ENCODE data around the gene FBXO3.

DNA sequence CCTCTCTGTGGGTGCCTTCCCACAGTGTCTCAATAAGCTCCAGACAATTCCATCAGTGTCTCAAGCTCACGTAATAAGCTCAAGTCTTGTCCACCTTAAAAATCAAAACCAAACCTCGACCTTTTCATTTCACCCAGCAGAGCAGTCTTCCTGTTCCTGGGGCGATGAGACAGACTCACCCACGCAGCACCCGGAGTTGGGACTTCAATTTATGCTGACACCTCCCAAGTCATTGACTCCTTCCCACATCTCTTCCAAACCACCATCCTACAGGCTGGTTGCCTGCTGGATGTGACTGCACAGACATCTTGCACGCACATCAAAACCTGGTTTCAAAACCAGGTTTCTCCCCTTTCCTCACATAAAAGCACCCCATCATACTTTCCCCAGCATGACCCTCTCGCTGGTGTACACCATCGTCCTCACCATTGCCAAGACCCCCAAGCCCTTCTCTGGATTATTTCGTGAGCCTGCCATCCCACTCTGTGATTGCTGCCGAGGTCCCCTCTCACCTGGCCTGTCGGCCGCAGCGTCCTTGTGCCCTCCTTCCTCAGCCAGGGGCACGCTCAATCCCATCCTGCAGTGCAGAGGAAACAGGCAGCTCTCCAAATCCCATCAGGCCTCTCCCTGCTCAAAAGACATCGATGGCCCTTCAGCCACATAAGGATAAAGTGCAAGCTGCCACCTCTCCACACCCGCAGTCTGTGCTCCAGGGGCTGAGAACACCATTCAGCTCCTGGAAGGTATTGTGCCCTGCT, 45.1 kb upstream of the FBXO3 start:
- TF ChIP-seq POLR2A (IDR thresholded peaks at IDR 0.05; ENCODE audit: low read depth) (no peak), EP300 (IDR thresholded peaks at IDR 0.05) (no peak)
- TF ChIP-seq, protein P1, sequence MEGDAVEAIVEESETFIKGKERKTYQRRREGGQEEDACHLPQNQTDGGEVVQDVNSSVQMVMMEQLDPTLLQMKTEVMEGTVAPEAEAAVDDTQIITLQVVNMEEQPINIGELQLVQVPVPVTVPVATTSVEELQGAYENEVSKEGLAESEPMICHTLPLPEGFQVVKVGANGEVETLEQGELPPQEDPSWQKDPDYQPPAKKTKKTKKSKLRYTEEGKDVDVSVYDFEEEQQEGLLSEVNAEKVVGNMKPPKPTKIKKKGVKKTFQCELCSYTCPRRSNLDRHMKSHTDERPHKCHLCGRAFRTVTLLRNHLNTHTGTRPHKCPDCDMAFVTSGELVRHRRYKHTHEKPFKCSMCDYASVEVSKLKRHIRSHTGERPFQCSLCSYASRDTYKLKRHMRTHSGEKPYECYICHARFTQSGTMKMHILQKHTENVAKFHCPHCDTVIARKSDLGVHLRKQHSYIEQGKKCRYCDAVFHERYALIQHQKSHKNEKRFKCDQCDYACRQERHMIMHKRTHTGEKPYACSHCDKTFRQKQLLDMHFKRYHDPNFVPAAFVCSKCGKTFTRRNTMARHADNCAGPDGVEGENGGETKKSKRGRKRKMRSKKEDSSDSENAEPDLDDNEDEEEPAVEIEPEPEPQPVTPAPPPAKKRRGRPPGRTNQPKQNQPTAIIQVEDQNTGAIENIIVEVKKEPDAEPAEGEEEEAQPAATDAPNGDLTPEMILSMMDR (IDR thresholded peaks at IDR 0.05), result no peak
